GM12873 (cell line): ENCODE measurements around the gene ULBP1.

Source experiments
- CTCF ChIP-seq: IDR thresholded peaks from 2 replicates; pipeline ENCODE4 v1.5.1; 2012; ENCODE audit warnings: low read depth, mild to moderate bottlenecking, moderate library complexity, low read length, control low read depth; ENCODE audit not compliant: insufficient read depth; ENCODE audit errors: missing control alignments

Gene ULBP1

GRCh38 chr6:149931501-149931900, 32.2 kb upstream of the ULBP1 start:
- TF ChIP-seq CTCF, result no peak

- no peak for TF ChIP-seq CTCF
These were observed 30.7 kb upstream of the ULBP1 start for GRCh38 chr6:149933036-149933435.

GRCh38 chr6:149933461-149933860, 30.3 kb upstream of the ULBP1 start:
- TF ChIP-seq CTCF, result no peak

- peak; percentile 66 for TF ChIP-seq CTCF
These were observed 29.2 kb upstream of the ULBP1 start for GRCh38 chr6:149934249-149935156.

- no peak for TF ChIP-seq CTCF
These were observed 28.5 kb upstream of the ULBP1 start for GRCh38 chr6:149935246-149935645.

- TF ChIP-seq CTCF, result no peak
These were observed 28.1 kb upstream of the ULBP1 start for GRCh38 chr6:149935668-149936067.

GRCh38 chr6:149936743-149937142, 27.0 kb upstream of the ULBP1 start:
- TF ChIP-seq CTCF, result no peak
